NT2/D1 (cell line): ENCODE data around the gene GADL1.

Experiments
- YY1 ChIP-seq: IDR thresholded peaks from 2 replicates; pipeline ENCODE4 v1.6.1; 2011; ENCODE audit not compliant: insufficient read length, insufficient read depth
- ZNF274 ChIP-seq: IDR thresholded peaks from 2 replicates; pipeline ENCODE4 v1.6.1; 2011; ENCODE audit warnings: mild to moderate bottlenecking, low read depth, low read length

- TF ChIP-seq ZNF274 (no peak), YY1 (no peak)
These were observed 58.8 kb downstream of the GADL1 start for GRCh38 chr3:30835667-30836066.
